Mesendoderm (in vitro differentiated cells): ENCODE results near the gene KLHL12.
A peak's percentile ranks its signal among the peaks of the same experiment; 100 is the strongest.

ENCODE experiments used
- DNase-seq: peaks from one replicate; pipeline ENCODE4 v3.0.0; 2013
- H2AK5ac ChIP-seq: 2 replicates; pipeline ENCODE4 v1.6.1; 2013; ENCODE audit warnings: low read length, inconsistent platforms
- H2BK120ac ChIP-seq: 2 replicates; pipeline ENCODE4 v1.6.1; 2013; ENCODE audit warnings: low read depth, mild to moderate bottlenecking, low read length, moderate library complexity, mixed read lengths
- H2BK15ac ChIP-seq: replicated peaks from 2 replicates; pipeline ENCODE4 v1.6.1; 2013; ENCODE audit warnings: low read depth, mild to moderate bottlenecking, moderate library complexity
- H2BK5ac ChIP-seq: 2 replicates; pipeline ENCODE4 v1.6.1; 2013; ENCODE audit warnings: low read length, inconsistent platforms
- H3K18ac ChIP-seq: 2 replicates; pipeline ENCODE4 v1.6.1; 2013; ENCODE audit warnings: mild to moderate bottlenecking, low read length, mixed read lengths
- H3K23ac ChIP-seq: one replicate; pipeline ENCODE4 v1.6.1; 2013; ENCODE audit warnings: low read length
- H3K27ac ChIP-seq: 2 replicates; pipeline ENCODE4 v1.5.1; 2013; ENCODE audit warnings: low read depth, mild to moderate bottlenecking, inconsistent platforms, low read length, moderate library complexity
- H3K27me3 ChIP-seq: 2 replicates; pipeline ENCODE4 v1.6.1; 2013; ENCODE audit warnings: low read length, control low read depth, mild to moderate bottlenecking, inconsistent platforms; ENCODE audit not compliant: insufficient read depth, poor library complexity
- H3K36me3 ChIP-seq: 2 replicates; pipeline ENCODE4 v1.6.1; 2013; ENCODE audit warnings: low read length, inconsistent platforms; ENCODE audit not compliant: control insufficient read depth, insufficient read depth
- H3K4ac ChIP-seq: one replicate; pipeline ENCODE4 v1.6.1; 2013; ENCODE audit warnings: low read depth, mild to moderate bottlenecking, low read length, moderate library complexity
- H3K4me1 ChIP-seq: 2 replicates; pipeline ENCODE4 v1.6.1; 2013; ENCODE audit warnings: low read depth, low read length, inconsistent platforms; ENCODE audit not compliant: control insufficient read depth
- H3K4me2 ChIP-seq: 2 replicates; pipeline ENCODE4 v1.6.1; 2013; ENCODE audit warnings: low read length
- H3K4me3 ChIP-seq: 2 replicates; pipeline ENCODE4 v1.5.1; 2013; ENCODE audit warnings: mild to moderate bottlenecking, low read length
- H3K56ac ChIP-seq: one replicate; pipeline ENCODE4 v1.6.1; 2013; ENCODE audit warnings: low read length
- H3K79me1 ChIP-seq: 2 replicates; pipeline ENCODE4 v1.6.1; 2013; ENCODE audit warnings: low read length, inconsistent platforms
- H3K79me2 ChIP-seq: 2 replicates; pipeline ENCODE4 v1.6.1; 2013; ENCODE audit warnings: mild to moderate bottlenecking, low read length; ENCODE audit not compliant: control insufficient read depth, insufficient read depth
- H3K9ac ChIP-seq: 2 replicates; pipeline ENCODE4 v1.6.1; 2013; ENCODE audit warnings: low read length, inconsistent platforms
- H4K5ac ChIP-seq: one replicate; pipeline ENCODE4 v1.6.1; 2013; ENCODE audit warnings: low read length
- H4K8ac ChIP-seq: one replicate; pipeline ENCODE4 v1.6.1; 2013; ENCODE audit warnings: low read depth, mild to moderate bottlenecking, control low read depth, low read length, moderate library complexity
- WGBS: extraction: QIAGEN DNeasy Blood & Tissue Kit; methylation state at CpG from one replicate; pipeline ENCODE4 v1.1.7; 2013; ENCODE audit warnings: low lambda C conversion rate, missing lambda C conversion rate; ENCODE audit not compliant: insufficient coverage; ENCODE audit errors: extremely low coverage; 5-methylcytosine and 5-hydroxymethylcytosine counted together

The KLHL12 gene

DNA sequence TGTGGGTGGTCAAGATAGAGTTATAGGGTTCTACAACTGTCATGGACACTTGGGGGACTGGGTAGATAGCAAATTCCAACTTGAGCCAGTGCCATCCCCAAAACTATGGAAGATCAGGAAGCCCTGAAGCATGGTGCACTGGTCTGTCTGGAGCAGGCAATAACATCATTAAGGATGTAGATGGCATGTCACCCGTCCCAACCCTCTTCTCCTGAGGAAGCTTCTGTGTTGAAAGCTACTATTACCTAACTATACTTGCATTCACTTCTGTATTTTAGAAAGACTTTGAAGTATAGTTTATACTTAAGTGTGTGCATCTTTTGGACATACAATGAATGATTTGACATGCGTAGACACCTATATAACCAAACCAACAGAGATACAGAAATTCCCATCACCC lies 71.0 kb downstream of the KLHL12 start:
- no peak overlapping the region for H2AK5ac ChIP-seq
- H3K79me2 ChIP-seq = peaks cover 6% of the 10 kb centered on the region
- H3K4me2 ChIP-seq = no peak overlapping the region
- WGBS = no CpG with 5 or more reads among the region's 2 CpGs
- H3K27ac ChIP-seq = no peak overlapping the region
- H3K56ac ChIP-seq = no peak overlapping the region
- H3K4me3 ChIP-seq = no peak overlapping the region
- H3K27me3 ChIP-seq = no peaks in the 10 kb centered on the region
- peaks cover 6% of the 10 kb centered on the region for H3K79me1 ChIP-seq
- no peak overlapping the region for H3K4ac ChIP-seq
- DNase-seq = no peak
- H4K8ac ChIP-seq = no peak overlapping the region
- no peak overlapping the region for H3K18ac ChIP-seq
- no peak overlapping the region for H2BK15ac ChIP-seq
- no peak overlapping the region for H3K9ac ChIP-seq
- H3K4me1 ChIP-seq = no peaks in the 10 kb centered on the region
- no peak overlapping the region for H4K5ac ChIP-seq
- H2BK120ac ChIP-seq = no peak overlapping the region
- no peak overlapping the region for H3K23ac ChIP-seq
- H3K36me3 ChIP-seq = peaks cover 3% of the 10 kb centered on the region
- no peak overlapping the region for H2BK5ac ChIP-seq

DNA sequence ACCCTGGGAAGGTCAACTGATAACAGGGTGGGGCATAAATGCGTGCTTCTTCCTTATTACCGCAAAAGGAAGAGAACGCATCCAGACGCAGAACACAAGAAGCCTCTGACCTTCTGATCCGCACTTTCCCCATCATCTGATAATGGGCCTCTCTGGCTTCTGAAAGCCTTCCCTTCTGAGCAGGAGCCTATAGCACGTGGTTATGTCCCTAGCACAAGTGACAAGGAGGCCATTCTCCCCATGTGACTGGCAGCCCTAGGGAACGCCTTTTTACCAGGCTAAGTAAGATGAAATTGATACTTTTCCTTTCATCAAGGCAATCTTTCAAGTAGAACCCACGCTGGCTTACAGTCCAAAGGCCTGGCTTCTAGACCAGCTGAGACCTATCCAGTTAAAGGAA lies 72.2 kb downstream of the KLHL12 start:
- Histone ChIP-seq H2AK5ac (no peak overlapping the region), H3K27me3 (no peaks in the 10 kb centered on the region), H3K36me3 (peaks cover 3% of the 10 kb centered on the region), H3K4me1 (no peaks in the 10 kb centered on the region), H4K8ac (no peak overlapping the region), H3K9ac (no peak overlapping the region), H3K4me2 (no peak overlapping the region), H3K18ac (no peak overlapping the region), H3K56ac (no peak overlapping the region), H3K23ac (no peak overlapping the region), H3K79me2 (peaks cover 3% of the 10 kb centered on the region), H3K27ac (no peak overlapping the region), H3K4ac (no peak overlapping the region), H4K5ac (no peak overlapping the region), H2BK5ac (no peak overlapping the region), H3K79me1 (peaks cover 3% of the 10 kb centered on the region), H2BK15ac (no peak overlapping the region), H3K4me3 (no peak overlapping the region), H2BK120ac (no peak overlapping the region)
- no peak for DNase-seq
- WGBS = no CpG with 5 or more reads among the region's 8 CpGs

DNA sequence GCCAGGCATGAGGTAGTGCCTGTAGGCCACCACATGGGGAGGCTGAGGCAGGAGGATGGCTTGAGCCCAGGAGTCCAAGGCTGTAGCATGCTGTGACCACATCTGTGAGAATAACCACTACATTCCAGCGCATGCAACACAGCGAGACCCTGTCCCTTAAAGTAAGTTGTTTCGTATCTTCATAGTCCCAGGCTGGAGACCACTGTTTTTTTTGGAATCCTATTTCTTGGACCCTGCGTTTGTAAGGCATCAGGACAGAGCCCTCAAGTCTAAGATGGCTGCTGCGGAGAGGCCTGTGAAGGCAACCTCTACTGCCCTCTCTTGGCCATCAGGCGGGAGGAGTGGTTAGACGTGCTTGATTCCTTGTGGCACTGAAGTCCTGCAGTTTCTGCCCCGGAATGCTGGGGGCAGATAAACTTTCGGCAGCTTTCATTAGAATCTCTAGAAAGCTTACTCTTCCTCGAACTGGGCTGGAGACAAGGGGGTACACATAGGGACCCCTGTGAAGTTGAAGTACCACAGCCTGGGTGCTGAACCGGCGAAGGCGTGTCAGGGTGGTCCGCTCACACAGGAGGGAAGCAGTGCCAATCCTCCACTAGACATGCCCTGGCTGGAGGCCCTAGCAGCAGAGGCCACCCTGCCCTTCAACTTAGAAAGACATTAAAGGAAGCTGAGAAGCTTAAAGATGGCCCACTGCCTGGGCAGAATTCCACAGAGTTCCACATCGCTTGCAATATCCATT lies 74.7 kb downstream of the KLHL12 start:
- Histone ChIP-seq H3K79me1 (no peaks in the 10 kb centered on the region), H2BK120ac (no peak overlapping the region), H3K9ac (no peak overlapping the region), H3K36me3 (peaks cover 2% of the 10 kb centered on the region), H3K4me2 (no peak overlapping the region), H3K23ac (no peak overlapping the region), H3K27ac (no peak overlapping the region), H3K79me2 (no peaks in the 10 kb centered on the region), H4K5ac (no peak overlapping the region), H3K27me3 (no peaks in the 10 kb centered on the region), H3K4me1 (no peaks in the 10 kb centered on the region), H3K4me3 (no peak overlapping the region), H3K4ac (no peak overlapping the region), H2BK5ac (no peak overlapping the region), H3K56ac (no peak overlapping the region), H4K8ac (no peak overlapping the region), H3K18ac (no peak overlapping the region), H2AK5ac (no peak overlapping the region), H2BK15ac (no peak overlapping the region)
- DNase-seq = peak; percentile 93
- WGBS = no CpG with 5 or more reads among the region's 15 CpGs

DNA sequence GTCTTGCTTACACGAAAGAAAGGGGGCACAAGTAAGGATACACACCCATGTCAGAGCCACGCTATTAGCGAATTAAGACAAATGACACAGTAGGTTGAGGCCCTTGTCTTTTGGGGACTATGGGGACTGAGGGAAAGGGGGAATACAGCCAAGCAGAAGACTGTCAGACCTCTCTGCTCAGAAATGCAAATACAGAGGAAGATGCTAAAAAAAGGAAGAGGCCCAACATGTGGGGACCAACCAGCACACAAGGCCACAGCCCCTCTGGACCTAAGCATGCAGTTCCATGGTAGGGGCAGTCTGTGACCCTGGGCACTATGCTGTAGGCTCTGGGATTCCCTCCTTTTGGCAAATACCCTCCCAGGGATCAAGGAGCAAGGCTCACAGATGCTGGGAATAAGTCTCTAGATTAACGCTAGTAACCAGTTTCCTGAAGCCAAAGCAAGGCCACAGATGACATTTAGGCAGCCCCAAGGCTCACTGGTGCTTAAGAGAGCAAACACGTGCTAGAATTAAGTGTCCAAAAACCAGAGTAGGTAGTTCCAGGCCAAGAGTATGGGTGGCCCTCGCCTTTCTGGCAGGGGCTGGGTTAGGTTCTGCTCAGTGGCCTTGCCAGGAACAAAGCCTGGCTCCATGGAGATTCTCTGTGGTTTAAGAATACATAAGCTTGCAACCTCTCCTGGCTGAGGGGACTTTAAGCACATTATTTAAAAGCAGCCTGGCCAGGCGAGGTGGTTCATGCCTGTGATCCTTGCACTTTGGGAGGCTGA lies 76.3 kb downstream of the KLHL12 start:
- no peaks in the 10 kb centered on the region for H3K36me3 ChIP-seq
- H3K27me3 ChIP-seq = no peaks in the 10 kb centered on the region
- H3K18ac ChIP-seq = no peak overlapping the region
- H2BK5ac ChIP-seq = no peak overlapping the region
- H2BK15ac ChIP-seq = no peak overlapping the region
- H2AK5ac ChIP-seq = no peak overlapping the region
- no peak overlapping the region for H3K27ac ChIP-seq
- no peaks in the 10 kb centered on the region for H3K79me1 ChIP-seq
- H3K23ac ChIP-seq = no peak overlapping the region
- H3K56ac ChIP-seq = no peak overlapping the region
- H3K4me1 ChIP-seq = no peaks in the 10 kb centered on the region
- H3K79me2 ChIP-seq = no peaks in the 10 kb centered on the region
- no peak overlapping the region for H3K4me3 ChIP-seq
- no peak overlapping the region for H2BK120ac ChIP-seq
- WGBS = no CpG with 5 or more reads among the region's 7 CpGs
- no peak overlapping the region for H4K8ac ChIP-seq
- H3K9ac ChIP-seq = no peak overlapping the region
- H3K4me2 ChIP-seq = no peak overlapping the region
- H3K4ac ChIP-seq = no peak overlapping the region
- DNase-seq = no peak
- H4K5ac ChIP-seq = no peak overlapping the region

DNA sequence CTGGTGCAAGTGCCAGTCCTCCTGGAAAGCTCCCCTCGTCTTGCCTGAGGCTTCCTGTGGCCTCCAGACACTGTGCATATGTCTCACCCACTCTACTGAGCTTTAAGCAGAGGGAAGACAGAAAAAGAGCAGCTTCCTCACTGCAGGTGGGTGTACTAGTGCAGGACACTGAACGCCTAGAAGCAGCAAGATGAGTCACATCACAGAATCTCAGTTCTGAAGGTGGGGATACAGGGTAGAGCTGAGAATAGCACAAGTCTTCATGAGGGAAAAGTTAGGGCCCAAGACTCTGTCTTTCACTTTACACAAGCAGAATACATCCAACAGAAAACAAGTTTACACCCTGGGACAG lies 78.9 kb downstream of the KLHL12 start:
- H3K36me3 ChIP-seq = no peaks in the 10 kb centered on the region
- no peak overlapping the region for H4K5ac ChIP-seq

More for the DNA sequence above, 78.9 kb downstream of the KLHL12 start:
- H3K4me1 ChIP-seq = no peaks in the 10 kb centered on the region
- no peak for DNase-seq
- no peak overlapping the region for H3K4me2 ChIP-seq
- no CpG with 5 or more reads among the region's 2 CpGs for WGBS
- H3K56ac ChIP-seq = no peak overlapping the region
- H3K18ac ChIP-seq = no peak overlapping the region
- H3K79me1 ChIP-seq = no peaks in the 10 kb centered on the region
- no peak overlapping the region for H3K9ac ChIP-seq
- no peak overlapping the region for H3K23ac ChIP-seq
- H2BK5ac ChIP-seq = no peak overlapping the region
- H3K79me2 ChIP-seq = no peaks in the 10 kb centered on the region
- H3K4ac ChIP-seq = no peak overlapping the region
- H3K27me3 ChIP-seq = no peaks in the 10 kb centered on the region
- no peak overlapping the region for H3K27ac ChIP-seq
- no peak overlapping the region for H2BK15ac ChIP-seq
- no peak overlapping the region for H3K4me3 ChIP-seq
- H2AK5ac ChIP-seq = no peak overlapping the region
- H4K8ac ChIP-seq = no peak overlapping the region
- no peak overlapping the region for H2BK120ac ChIP-seq
